HPDE6-E6E7 (cell line): ENCODE data around the gene CLTCL1.

Experiments used
- DNase-seq: peaks from one replicate; pipeline ENCODE4 v3.0.0; 2011; ENCODE audit warnings: missing footprints; ENCODE audit errors: extremely low spot score

Gene CLTCL1

GRCh38 chr22:19132153-19132552 lies 159.4 kb downstream of the CLTCL1 start:
- DNase-seq = no peak

GRCh38 chr22:19131685-19132015 lies 159.9 kb downstream of the CLTCL1 start:
- no peak for DNase-seq

- DNase-seq = no peak
These were observed 160.4 kb downstream of the CLTCL1 start, which contains the start of gene TSSK2 for GRCh38 chr22:19130959-19131684. Gene TSSK2 (plus strand): TSS chr22:19131308. CDS start chr22:19131400, 92 bp downstream.

GRCh38 chr22:19129871-19130270 lies 161.6 kb downstream of the CLTCL1 start:
- peak; percentile 80 for DNase-seq
